ENCODE results near the gene SAPCD1. TPM values are rescaled to one million over a fixed set of nuclear protein-coding genes. Genes with fewer than 3 reads are reported as not detected.

The SAPCD1 gene
- total RNA-seq, 1 donor from 2014 or later, result 21.3 TPM

GRCh38 chr6:31767096-31767645, 4.7 kb downstream of the SAPCD1 start:
- TF ChIP-seq CTCF (conservative IDR thresholded peaks at IDR 0.05), result no peak
- H3K4me3 Mint-ChIP-seq, result no peak overlapping the region

GRCh38 chr6:31768363-31769257, 6.2 kb downstream of the SAPCD1 start:
- H3K27ac Mint-ChIP-seq (ENCODE audit: unreplicated experiment), result no peak overlapping the region
- H3K4me3 Mint-ChIP-seq, result no peak overlapping the region
- no peaks in the 10 kb centered on the region for H3K27me3 Mint-ChIP-seq (ENCODE audit: low read depth)
- DNase-seq (ENCODE audit: low read depth, low spot score), result no peak
- H3K9me3 Mint-ChIP-seq, result no peaks in the 10 kb centered on the region
- peaks cover 19% of the 10 kb centered on the region for H3K4me1 Mint-ChIP-seq
- TF ChIP-seq CTCF (conservative IDR thresholded peaks at IDR 0.05), result no peak
- H3K36me3 Mint-ChIP-seq (ENCODE audit: low read depth), result peaks cover 2% of the 10 kb centered on the region

More at GRCh38 chr6:31767096-31767645, 4.7 kb downstream of the SAPCD1 start:
- Mint-ChIP-seq H3K27me3 (ENCODE audit: low read depth) (no peaks in the 10 kb centered on the region), H3K27ac (ENCODE audit: unreplicated experiment) (peak overlapping the region; percentile 29), H3K36me3 (ENCODE audit: low read depth) (peaks cover 8% of the 10 kb centered on the region), H3K4me1 (peaks cover 32% of the 10 kb centered on the region), H3K9me3 (no peaks in the 10 kb centered on the region)
- DNase-seq (ENCODE audit: low read depth, low spot score), result no peak

- peak; percentile 38 for DNase-seq (ENCODE audit: low read depth, low spot score)
- no peak overlapping the region for H3K27ac Mint-ChIP-seq (ENCODE audit: unreplicated experiment)
- peaks cover 9% of the 10 kb centered on the region for H3K4me1 Mint-ChIP-seq
- H3K4me3 Mint-ChIP-seq, result no peak overlapping the region
- no peaks in the 10 kb centered on the region for H3K27me3 Mint-ChIP-seq (ENCODE audit: low read depth)
- TF ChIP-seq CTCF (conservative IDR thresholded peaks at IDR 0.05), result peak; percentile 75
- H3K36me3 Mint-ChIP-seq (ENCODE audit: low read depth), result no peaks in the 10 kb centered on the region
- H3K9me3 Mint-ChIP-seq, result no peaks in the 10 kb centered on the region
Measured at GRCh38 chr6:31769684-31770371, 7.4 kb downstream of the SAPCD1 start.

- H3K9me3 Mint-ChIP-seq, result no peaks in the 10 kb centered on the region
- H3K4me1 Mint-ChIP-seq, result peaks cover 9% of the 10 kb centered on the region
- H3K27ac Mint-ChIP-seq (ENCODE audit: unreplicated experiment), result no peak overlapping the region
- H3K27me3 Mint-ChIP-seq (ENCODE audit: low read depth), result no peaks in the 10 kb centered on the region
- no peak for DNase-seq (ENCODE audit: low read depth, low spot score)
- no peaks in the 10 kb centered on the region for H3K36me3 Mint-ChIP-seq (ENCODE audit: low read depth)
- no peak for TF ChIP-seq CTCF (conservative IDR thresholded peaks at IDR 0.05)
- no peak overlapping the region for H3K4me3 Mint-ChIP-seq
Measured at GRCh38 chr6:31770860-31771259, 8.4 kb downstream of the SAPCD1 start.

GRCh38 chr6:31771992-31772358, 9.5 kb downstream of the SAPCD1 start:
- no peaks in the 10 kb centered on the region for H3K36me3 Mint-ChIP-seq (ENCODE audit: low read depth)
- H3K9me3 Mint-ChIP-seq, result no peaks in the 10 kb centered on the region
- TF ChIP-seq CTCF (conservative IDR thresholded peaks at IDR 0.05), result no peak
- no peak overlapping the region for H3K27ac Mint-ChIP-seq (ENCODE audit: unreplicated experiment)
- H3K27me3 Mint-ChIP-seq (ENCODE audit: low read depth), result no peaks in the 10 kb centered on the region
- DNase-seq (ENCODE audit: low read depth, low spot score), result no peak
- H3K4me3 Mint-ChIP-seq, result no peak overlapping the region
- peaks cover 4% of the 10 kb centered on the region for H3K4me1 Mint-ChIP-seq
